Tibial artery (tissue), 4 donors: Measurements from ENCODE around the gene TMEM245.

Source experiments
- DNase-seq, 2 donors: peaks; one replicate each; pipeline ENCODE4 v3.0.0-alpha.2; 2019
- H3K27ac ChIP-seq, 2 donors: fragments of 200-600 bp; sonication (generic) in 1 of 2; 1 replicate in 1 of 2; 2 replicates in 1 of 2; pipeline ENCODE4 v1.5.1; 2018 to 2019; ENCODE audit warnings: mild to moderate bottlenecking in 1 of 2
- H3K27me3 ChIP-seq, 2 donors: fragments of 200-600 bp; sonication (generic) in 1 of 2; one replicate each; pipeline versions ENCODE4 v1.5.1 to v1.6.0; 2016 to 2019
- H3K36me3 ChIP-seq, 3 donors: fragments of 200-600 bp; sonication (generic) in 2 of 3; one replicate each; pipeline ENCODE4 v1.5.1; 2016 to 2019; ENCODE audit warnings: mild to moderate bottlenecking in 2 of 3
- H3K4me1 ChIP-seq, 4 donors: fragments of 200-600 bp; sonication (generic) in 2 of 4; 1 replicate in 3 of 4; 2 replicates in 1 of 4; pipeline ENCODE4 v1.5.1; 2016 to 2019
- H3K4me3 ChIP-seq, 2 donors: fragments of 200-600 bp; sonication (generic) in 1 of 2; 1 replicate in 1 of 2; 2 replicates in 1 of 2; pipeline ENCODE4 v1.5.1; 2018 to 2019; ENCODE audit warnings: mild to moderate bottlenecking in 2 of 2
- H3K9me3 ChIP-seq, 3 donors: fragments of 200-600 bp; sonication (generic) in 1 of 3; one replicate each; pipeline ENCODE4 v1.5.1; 2016 to 2019
- CTCF ChIP-seq, 2 experiments: fragments of 200-600 bp in 1 of 2; fragments of 450-650 bp in 1 of 2; IDR thresholded peaks; one replicate each; pipeline ENCODE4 v1.5.1; 2017 to 2019; ENCODE audit warnings: antibody characterized with exemption in 2 of 2, mild to moderate bottlenecking in 1 of 2, moderate library complexity in 1 of 2
- intact Hi-C: fragments of 100-400 bp; cut with DNase I; formaldehyde crosslinking; loops from one replicate; pipeline ENCODE4 v1.15.0; 2023; ENCODE audit warnings: low total_unique reads

TMEM245 gene

GRCh38 chr9:109113892-109114609 is 5.7 kb downstream of the TMEM245 start:
- peaks cover 0 to 98% (median 59%) of the 10 kb centered on the region in 4 donors for H3K4me1 ChIP-seq
- no peak overlapping the region for H3K4me3 ChIP-seq
- no peaks in the 10 kb centered on the region for H3K36me3 ChIP-seq
- intact Hi-C loops = loop anchor here (10.0 kb wide), 1 partner anchor 179 kb away; the partner anchor contains the start of genes ABITRAM and ELP1
- TF ChIP-seq CTCF (IDR thresholded peaks at IDR 0.05) = no peak
- no peaks in the 10 kb centered on the region for H3K9me3 ChIP-seq
- peak overlapping the region; percentile 64 to 67 for H3K27ac ChIP-seq
- no peaks in the 10 kb centered on the region for H3K27me3 ChIP-seq
- no peak for DNase-seq

- intact Hi-C loops = loop anchor here (10.0 kb wide), 1 partner anchor 178 kb away; the partner anchor contains the start of genes ABITRAM and ELP1
- TF ChIP-seq CTCF (IDR thresholded peaks at IDR 0.05) = no peak
- Histone ChIP-seq H3K36me3 (no peaks in the 10 kb centered on the region), H3K4me1 (peaks cover 0 to 98% (median 56%) of the 10 kb centered on the region in 4 donors), H3K9me3 (no peaks in the 10 kb centered on the region), H3K27ac (peak overlapping the region; percentile 64 to 67), H3K4me3 (no peak overlapping the region), H3K27me3 (no peaks in the 10 kb centered on the region)
- DNase-seq = no peak
Measured at GRCh38 chr9:109113254-109113653, 6.5 kb downstream of the TMEM245 start.

GRCh38 chr9:109110329-109111021 is 9.3 kb downstream of the TMEM245 start:
- Histone ChIP-seq H3K27ac (peak overlapping the region; percentile 52 to 56), H3K27me3 (no peaks in the 10 kb centered on the region), H3K36me3 (no peaks in the 10 kb centered on the region), H3K4me1 (peaks cover 0 to 96% (median 48%) of the 10 kb centered on the region in 4 donors), H3K4me3 (peak overlapping the region; percentile 5 to 12), H3K9me3 (no peaks in the 10 kb centered on the region)
- no peak for TF ChIP-seq CTCF (IDR thresholded peaks at IDR 0.05)
- DNase-seq = no peak
- intact Hi-C loops = loop anchor here (10.0 kb wide), 1 partner anchor 176 kb away; the partner anchor contains the start of genes ABITRAM and ELP1

GRCh38 chr9:109109967-109110328 is 9.8 kb downstream of the TMEM245 start:
- H3K9me3 ChIP-seq = no peaks in the 10 kb centered on the region
- H3K4me3 ChIP-seq = no peak overlapping the region
- H3K4me1 ChIP-seq = peaks cover 0 to 91% (median 44%) of the 10 kb centered on the region in 4 donors
- no peaks in the 10 kb centered on the region for H3K36me3 ChIP-seq
- no peak for TF ChIP-seq CTCF (IDR thresholded peaks at IDR 0.05)
- H3K27me3 ChIP-seq = no peaks in the 10 kb centered on the region
- DNase-seq = no peak
- intact Hi-C loops = loop anchor here (10.0 kb wide), 2 partner anchors 175 to 1825 kb away; partner anchors contain the start of genes ABITRAM, ELP1 and RAD23B
- H3K27ac ChIP-seq = peak overlapping the region; percentile 52 to 56

- intact Hi-C loops = loop anchor here (10.0 kb wide), 1 partner anchor 1824 kb away; the partner anchor contains the start of gene RAD23B
- Histone ChIP-seq H3K27me3 (no peaks in the 10 kb centered on the region), H3K4me1 (peaks cover 0 to 74% (median 28%) of the 10 kb centered on the region in 4 donors), H3K27ac (peak overlapping the region in 1 of 2 donors; percentile 56), H3K36me3 (peaks cover 0 to 5% (median 0%) of the 10 kb centered on the region in 3 donors), H3K4me3 (no peak overlapping the region), H3K9me3 (no peaks in the 10 kb centered on the region)
- DNase-seq = no peak
- no peak for TF ChIP-seq CTCF (IDR thresholded peaks at IDR 0.05)
Measured at GRCh38 chr9:109108318-109108717, 11.4 kb downstream of the TMEM245 start.
